ENCODE results near the gene SUZ12. TPM values are rescaled to one million over a fixed set of nuclear protein-coding genes. Genes with fewer than 3 reads are reported as not detected.
"Not testable (repeated sequence)": the region's sequence is repeated elsewhere in the genome, so short reads cannot be mapped to it uniquely, and the experiment has no call there.

SUZ12 gene
- total RNA-seq, 2 experiments from 2014 or later, result 67.2 to 77.1 TPM

- ATAC-seq; H3K27ac Mint-ChIP-seq; H3K4me3 Mint-ChIP-seq; H3K27me3 Mint-ChIP-seq; H3K9me3 Mint-ChIP-seq (ENCODE audit: low read depth); CTCF ChIA-PET; DNase-seq; intact Hi-C loops (cut with DNase I, micrococcal nuclease); H3K4me1 Mint-ChIP-seq: not testable (repeated sequence)
- POLR2A ChIA-PET, result interaction anchor here (0.6 to 1.0 kb wide), 2 partner anchors 7 to 1206 kb away, joined by 4 to 8 read pairs; no protein-coding TSS in a partner anchor
- peaks cover 30% of the 10 kb centered on the region for H3K36me3 Mint-ChIP-seq (ENCODE audit: low read depth)
Observed at GRCh38 chr17:31951953-31952352, 15.1 kb downstream of the SUZ12 start.

- H3K4me3 Mint-ChIP-seq; H3K27ac Mint-ChIP-seq; H3K9me3 Mint-ChIP-seq (ENCODE audit: low read depth); intact Hi-C loops (cut with DNase I, micrococcal nuclease); ATAC-seq; H3K4me1 Mint-ChIP-seq; CTCF ChIA-PET; DNase-seq; H3K27me3 Mint-ChIP-seq; POLR2A ChIA-PET: not testable (repeated sequence)
- peaks cover 41% of the 10 kb centered on the region for H3K36me3 Mint-ChIP-seq (ENCODE audit: low read depth)
Observed at GRCh38 chr17:31964131-31964530, 27.3 kb downstream of the SUZ12 start.

GRCh38 chr17:31967648-31968047, 30.8 kb downstream of the SUZ12 start:
- Mint-ChIP-seq H3K4me1 (peaks cover 6% of the 10 kb centered on the region), H3K27me3 (no peaks in the 10 kb centered on the region), H3K4me3 (no peak overlapping the region), H3K27ac (no peak overlapping the region), H3K36me3 (ENCODE audit: low read depth) (peaks cover 28% of the 10 kb centered on the region), H3K9me3 (ENCODE audit: low read depth) (no peaks in the 10 kb centered on the region)
- ATAC-seq, result no peak
- ChIA-PET POLR2A (no interaction called here), CTCF (no interaction called here)
- no peak for DNase-seq
- intact Hi-C loops (cut with DNase I, micrococcal nuclease), result no loop called here

GRCh38 chr17:31970416-31970815, 33.6 kb downstream of the SUZ12 start:
- DNase-seq; H3K27me3 Mint-ChIP-seq; H3K4me3 Mint-ChIP-seq; H3K9me3 Mint-ChIP-seq (ENCODE audit: low read depth); H3K4me1 Mint-ChIP-seq; H3K27ac Mint-ChIP-seq; POLR2A ChIA-PET; CTCF ChIA-PET; intact Hi-C loops (cut with DNase I, micrococcal nuclease); ATAC-seq: not testable (repeated sequence)
- peaks cover 21% of the 10 kb centered on the region for H3K36me3 Mint-ChIP-seq (ENCODE audit: low read depth)

GRCh38 chr17:31974269-31975071, 37.7 kb downstream of the SUZ12 start:
- intact Hi-C loops (cut with DNase I, micrococcal nuclease), result not testable (repeated sequence)

GRCh38 chr17:31975391-31975790, 38.6 kb downstream of the SUZ12 start:
- CTCF ChIA-PET; H3K27ac Mint-ChIP-seq; ATAC-seq; H3K27me3 Mint-ChIP-seq; intact Hi-C loops (cut with DNase I, micrococcal nuclease); H3K9me3 Mint-ChIP-seq (ENCODE audit: low read depth); POLR2A ChIA-PET; DNase-seq; H3K4me1 Mint-ChIP-seq; H3K4me3 Mint-ChIP-seq: not testable (repeated sequence)
- H3K36me3 Mint-ChIP-seq (ENCODE audit: low read depth), result peaks cover 25% of the 10 kb centered on the region

More at GRCh38 chr17:31974269-31975071, 37.7 kb downstream of the SUZ12 start:
- H3K9me3 Mint-ChIP-seq (ENCODE audit: low read depth); ATAC-seq; H3K27me3 Mint-ChIP-seq; H3K4me1 Mint-ChIP-seq; POLR2A ChIA-PET; H3K27ac Mint-ChIP-seq; H3K4me3 Mint-ChIP-seq; DNase-seq: not testable (repeated sequence)
- CTCF ChIA-PET, result interaction anchor here (0.6 kb wide), 1 partner anchor 19 kb away, joined by 4 read pairs; no protein-coding TSS in a partner anchor
- H3K36me3 Mint-ChIP-seq (ENCODE audit: low read depth), result peaks cover 26% of the 10 kb centered on the region

GRCh38 chr17:31991821-31992220, 55.0 kb downstream of the SUZ12 start:
- POLR2A ChIA-PET, result interaction anchor here (0.6 kb wide), 1 partner anchor 108 kb away, joined by 3 read pairs; no protein-coding TSS in a partner anchor
- H3K4me1 Mint-ChIP-seq; H3K4me3 Mint-ChIP-seq; H3K27ac Mint-ChIP-seq; ATAC-seq; H3K9me3 Mint-ChIP-seq (ENCODE audit: low read depth); CTCF ChIA-PET; DNase-seq; H3K27me3 Mint-ChIP-seq: not testable (repeated sequence)
- intact Hi-C loops (cut with DNase I, micrococcal nuclease), result loop anchor here (10.0 kb wide), 2 partner anchors 373 to 383 kb away; no protein-coding TSS in a partner anchor
- H3K36me3 Mint-ChIP-seq (ENCODE audit: low read depth), result peaks cover 34% of the 10 kb centered on the region

GRCh38 chr17:31997005-31997404, 60.2 kb downstream of the SUZ12 start:
- ChIA-PET POLR2A (no interaction called here), CTCF (no interaction called here)
- DNase-seq (no peak), ATAC-seq (no peak)
- H3K4me1 Mint-ChIP-seq, result no peaks in the 10 kb centered on the region
- peaks cover 32% of the 10 kb centered on the region for H3K36me3 Mint-ChIP-seq (ENCODE audit: low read depth)
- intact Hi-C loops (cut with DNase I, micrococcal nuclease), result loop anchor here (5.0 to 10.0 kb wide), 3 partner anchors 40 to 378 kb away; no protein-coding TSS in a partner anchor
- no peaks in the 10 kb centered on the region for H3K9me3 Mint-ChIP-seq (ENCODE audit: low read depth)
- H3K27ac Mint-ChIP-seq, result no peak overlapping the region
- no peaks in the 10 kb centered on the region for H3K27me3 Mint-ChIP-seq
- H3K4me3 Mint-ChIP-seq, result no peak overlapping the region

- Mint-ChIP-seq H3K27me3 (no peaks in the 10 kb centered on the region), H3K27ac (peak within 1 kb of the TSS; percentile 90), H3K9me3 (ENCODE audit: low read depth) (no peaks in the 10 kb centered on the region), H3K4me1 (peaks cover 26% of the 10 kb centered on the region), H3K36me3 (ENCODE audit: low read depth) (peaks cover 4% of the 10 kb centered on the region), H3K4me3 (peak within 1 kb of the TSS; percentile 86)
- ChIA-PET POLR2A (interaction anchor here (0.6 kb wide), 1 partner anchor 365 kb away, joined by 4 read pairs; no protein-coding TSS in a partner anchor), CTCF (interaction anchor here (0.6 to 1.7 kb wide), 13 partner anchors 11 to 1147 kb away, joined by 3 to 7 read pairs (median 4); partner anchors contain the start of gene UTP6)
- ATAC-seq (peak; percentile 91), DNase-seq (peak; percentile 94)
- intact Hi-C loops (cut with DNase I, micrococcal nuclease), result loop anchor here in 1 of 2 experiments (1.0 to 5.0 kb wide), 7 partner anchors 70 to 515 kb away; partner anchors contain the start of genes RHOT1, SUZ12, UTP6 and ZNF207
Observed at GRCh38 chr17:32006957-32007462, 70.2 kb downstream of the SUZ12 start, which contains the start of gene LRRC37B. LRRC37B (plus strand) TSS chr17:32007383; CDS start chr17:32021393, 14,010 bp downstream.

- CTCF ChIA-PET, result interaction anchor here (0.6 to 1.7 kb wide), 16 partner anchors 10 to 1292 kb away, joined by 3 to 7 read pairs (median 4); partner anchors contain the start of gene UTP6
- H3K9me3 Mint-ChIP-seq (ENCODE audit: low read depth), result no peaks in the 10 kb centered on the region
- DNase-seq, result peak; percentile 67
Observed at GRCh38 chr17:32007463-32008298, 70.9 kb downstream of the SUZ12 start.

GRCh38 chr17:32009262-32009542, 72.4 kb downstream of the SUZ12 start:
- ChIA-PET POLR2A (no interaction called here), CTCF (interaction anchor here (0.7 to 3.2 kb wide), 2 partner anchors 74 to 130 kb away, joined by 4 to 14 read pairs; no protein-coding TSS in a partner anchor)
- Mint-ChIP-seq H3K9me3 (ENCODE audit: low read depth) (no peaks in the 10 kb centered on the region), H3K4me3 (peak overlapping the region; percentile 86), H3K36me3 (ENCODE audit: low read depth) (peaks cover 6% of the 10 kb centered on the region), H3K27ac (peak overlapping the region; percentile 90), H3K27me3 (no peaks in the 10 kb centered on the region), H3K4me1 (peaks cover 36% of the 10 kb centered on the region)
- intact Hi-C loops (cut with DNase I, micrococcal nuclease), result loop anchor here (2.0 to 5.0 kb wide), 5 partner anchors 72 to 517 kb away; partner anchors contain the start of gene SUZ12 (in 1 of the 2)
- no peak for ATAC-seq
- DNase-seq, result no peak

More at GRCh38 chr17:32007463-32008298, 70.9 kb downstream of the SUZ12 start:
- POLR2A ChIA-PET, result no interaction called here
- intact Hi-C loops (cut with DNase I, micrococcal nuclease), result loop anchor here (1.0 to 5.0 kb wide), 8 partner anchors 70 to 515 kb away; partner anchors contain the start of genes RHOT1 (in 1 of the 2), SUZ12 (in 1 of the 2), UTP6 (in 1 of the 2) and ZNF207 (in 1 of the 2)
- Mint-ChIP-seq H3K27me3 (no peaks in the 10 kb centered on the region), H3K27ac (peak overlapping the region; percentile 90), H3K4me3 (peak overlapping the region; percentile 86), H3K36me3 (ENCODE audit: low read depth) (peaks cover 5% of the 10 kb centered on the region), H3K4me1 (peaks cover 31% of the 10 kb centered on the region)
- peak; percentile 51 for ATAC-seq
